A549 (cell line): ENCODE data around the gene EIF2B1. TPM values are rescaled to one million over a fixed set of nuclear protein-coding genes. Genes with fewer than 3 reads are reported as not detected.

Experiments used
- ATAC-seq, 2 experiments: fragments of 200-7000 bp in 1 of 2; fragments of >200 bp in 1 of 2; cut with Nextera tagmentation in 1 of 2; cut with Tn5 transposase in 1 of 2; 3 replicates each; pipeline versions ENCODE4 v1.8.0 to v1.9.1; 2018 to 2020; ENCODE audit warnings: mild to moderate bottlenecking in 1 of 2, moderate library complexity in 1 of 2
- CTCF ChIA-PET: fragments of 300-600 bp; sonication (Branson Sonifier 250); formaldehyde crosslinking; extraction: SDS; loops from one replicate; lab custom pipeline; 2021; ENCODE audit warnings: antibody characterized with exemption, inconsistent platforms; lab: Yijun Ruan, JAX
- POLR2A ChIA-PET: fragments of 350-600 bp; formaldehyde crosslinking; extraction: SDS; loops from one replicate; lab custom pipeline; 2021; ENCODE audit warnings: antibody characterized with exemption, inconsistent platforms; lab: Yijun Ruan, JAX
- DNase-seq, 2 experiments: peaks; one replicate each; pipeline versions ENCODE4 v3.0.0 to v3.0.0-alpha.2; 2011 to 2016; ENCODE audit warnings: low read depth in 1 of 2, low spot score in 1 of 2
- FAIRE-seq: peaks from 2 replicates; lab custom pipeline; 2011; peaks lifted over from hg19 to GRCh38; lab: Jason Lieb, UNC
- H3K27ac ChIP-seq, 2 experiments: fragments of >200 bp; sonication (Bioruptor Twin); formaldehyde crosslinking; 3 replicates each; pipeline ENCODE4 v1.5.1; 2016 to 2017
- H3K4me1 ChIP-seq: fragments of >200 bp; sonication (Bioruptor Twin); formaldehyde crosslinking; 3 replicates; pipeline ENCODE4 v1.6.1; 2016
- H3K4me2 ChIP-seq: fragments of >200 bp; sonication (Bioruptor Twin); formaldehyde crosslinking; 3 replicates; pipeline ENCODE4 v1.6.1; 2016
- H3K4me3 ChIP-seq: fragments of >200 bp; sonication (Bioruptor Twin); formaldehyde crosslinking; 3 replicates; pipeline ENCODE4 v1.5.1; 2016
- H3K9me3 ChIP-seq: fragments of >200 bp; sonication (Bioruptor Twin); formaldehyde crosslinking; 3 replicates; pipeline ENCODE4 v1.6.1; 2016
- BCL3 ChIP-seq: fragments of >200 bp; sonication (Bioruptor Twin); formaldehyde crosslinking; IDR thresholded peaks from 3 replicates; pipeline ENCODE4 v1.6.1; 2016
- BHLHE40 ChIP-seq: IDR thresholded peaks from 2 replicates; pipeline ENCODE4 v1.6.1; 2012; ENCODE audit warnings: low read depth, low read length, inconsistent platforms
- E2F6 ChIP-seq: IDR thresholded peaks from 2 replicates; pipeline ENCODE4 v1.6.1; 2012; ENCODE audit warnings: low read depth, borderline replicate concordance
- FOSL2 ChIP-seq, 2 experiments: fragments of 450-650 bp in 1 of 2; fragments of >200 bp in 1 of 2; sonication (Bioruptor Twin) in 1 of 2; formaldehyde crosslinking; IDR thresholded peaks; 2 replicates each; pipeline versions ENCODE4 v1.5.0 to v1.6.1; 2016 to 2020; ENCODE audit warnings: mild to moderate bottlenecking in 1 of 2, moderate library complexity in 1 of 2
- FOXS1 ChIP-seq: fragments of 250-450 bp; sonication (Bioruptor Pico); IDR thresholded peaks from 2 replicates; pipeline ENCODE4 v1.5.0; 2020; ENCODE audit warnings: mild to moderate bottlenecking, moderate library complexity
- GATA3 ChIP-seq: IDR thresholded peaks from 2 replicates; pipeline ENCODE4 v1.6.1; 2012; ENCODE audit warnings: borderline replicate concordance
- HDAC2 ChIP-seq: fragments of 200-600 bp; sonication (generic); IDR thresholded peaks from 2 replicates; pipeline ENCODE4 v1.6.1; 2016
- HOXB5 ChIP-seq: fragments of 250-450 bp; sonication (Bioruptor Pico); IDR thresholded peaks from 2 replicates; pipeline ENCODE4 v1.5.0; 2020; ENCODE audit warnings: mild to moderate bottlenecking, moderate library complexity
- JUN ChIP-seq, 2 experiments: fragments of >200 bp; sonication (Bioruptor Twin); formaldehyde crosslinking; IDR thresholded peaks; 2 replicates in 1 of 2; 3 replicates in 1 of 2; pipeline ENCODE4 v1.6.1; 2016 to 2017
- KDM5A ChIP-seq: fragments of 200-600 bp; sonication (generic); IDR thresholded peaks from 2 replicates; pipeline ENCODE4 v1.6.1; 2016; ENCODE audit warnings: antibody characterized with exemption, mild to moderate bottlenecking
- MAX ChIP-seq: IDR thresholded peaks from 2 replicates; pipeline ENCODE4 v1.6.1; 2012
- MAZ ChIP-seq: fragments of 150-350 bp; IDR thresholded peaks from 2 replicates; pipeline ENCODE4 v1.6.1; 2014; ENCODE audit warnings: antibody characterized with exemption, low read depth, low read length, borderline replicate concordance
- MYC ChIP-seq: IDR thresholded peaks from 2 replicates; pipeline ENCODE4 v1.6.1; 2012; ENCODE audit warnings: mild to moderate bottlenecking, inconsistent platforms, low read length, improper control_type of control experiment, borderline replicate concordance
- NPAS2 ChIP-seq: fragments of 250-450 bp; sonication (Bioruptor Pico); IDR thresholded peaks from 2 replicates; pipeline ENCODE4 v1.8.0; 2022; ENCODE audit warnings: mild to moderate bottlenecking, moderate library complexity, borderline replicate concordance
- PHF8 ChIP-seq: fragments of 200-600 bp; sonication (generic); IDR thresholded peaks from 2 replicates; pipeline ENCODE4 v1.6.1; 2016; ENCODE audit warnings: low read depth, mild to moderate bottlenecking, antibody characterized with exemption, moderate library complexity, borderline replicate concordance
- POLR2A ChIP-seq: IDR thresholded peaks from 2 replicates; pipeline ENCODE4 v1.6.1; 2012; ENCODE audit warnings: mild to moderate bottlenecking, low read length
- REST ChIP-seq: fragments of 200-600 bp; sonication (generic); IDR thresholded peaks from 2 replicates; pipeline ENCODE4 v1.6.1; 2016; ENCODE audit warnings: antibody characterized with exemption, mild to moderate bottlenecking, moderate library complexity
- RFX5 ChIP-seq: fragments of 450-650 bp; IDR thresholded peaks from 2 replicates; pipeline ENCODE4 v1.7.1; 2014; ENCODE audit warnings: antibody characterized with exemption, mild to moderate bottlenecking, moderate library complexity
- TFCP2L1 ChIP-seq: fragments of 250-450 bp; sonication (Bioruptor Pico); IDR thresholded peaks from 2 replicates; pipeline ENCODE4 v1.5.0; 2021; ENCODE audit warnings: mild to moderate bottlenecking
- USF2 ChIP-seq: fragments of 450-650 bp; IDR thresholded peaks from 2 replicates; pipeline ENCODE4 v1.6.1; 2014; ENCODE audit warnings: antibody characterized with exemption
- WGBS: methylation state at CpG from one replicate; pipeline ENCODE4 v1.1.6; 2017; ENCODE audit errors: missing lambda C conversion rate; 5-methylcytosine and 5-hydroxymethylcytosine counted together
- polyA minus RNA-seq: library from RNA; depleted of rRNA, polyadenylated mRNA; stranded (reverse); fragments of >200 nt; gene quantifications from 2 replicates; pipeline ENCODE4 v1.2.3, GENCODE V29; 2011; rRNA and poly(A)+ RNA removed
- polyA plus RNA-seq, 4 experiments: library from polyadenylated mRNA; depleted of rRNA in 3 of 4; stranded (reverse); fragments of >200 nt; fragmentation: RNase III in 1 of 4; extraction: RNeasy Plus Mini Kit Qiagen cat#74134 plus additional on column Dnase treatment in 1 of 4; gene quantifications; 2 replicates in 3 of 4; 3 replicates in 1 of 4; pipeline ENCODE4 v1.2.3, GENCODE V29; 2011 to 2017

EIF2B1 gene
- polyA plus RNA-seq (2011; rRNA removed) (55.1 and 62.1 TPM in 2 replicates), polyA plus RNA-seq (2017; fragmentation: RNase III; extraction: RNeasy Plus Mini Kit Qiagen cat#74134 plus additional on column Dnase treatment) (35.7 to 37.9 TPM (median 36.2 TPM) in 3 replicates), polyA minus RNA-seq (20.5 and 22.5 TPM in 2 replicates)
- polyA plus RNA-seq (2012; cell fraction: cytosol; rRNA removed) = 49.0 and 50.7 TPM in 2 replicates
- 27.7 and 42.4 TPM in 2 replicates for polyA plus RNA-seq (2012; cell fraction: nucleus; rRNA removed)

GRCh38 chr12:123633379-123634141, at the start of gene EIF2B1, which contains the start of gene GTF2H3:
Gene EIF2B1, minus strand, starts transcription at chr12:123633686. Its CDS starts 129 bp downstream, at chr12:123633557.
Gene GTF2H3, plus strand, starts transcription at chr12:123633829. Its CDS starts 31 bp downstream, at chr12:123633860.
- Histone ChIP-seq H3K4me2 (peak within 1 kb of the TSS; percentile 90), H3K4me1 (peaks cover 6% of the 10 kb centered on the region; the same call in 1 of the 3 replicates), H3K9me3 (no peaks in the 10 kb centered on the region), H3K4me3 (peak within 1 kb of the TSS; percentile 93), H3K27ac (peak within 1 kb of the TSS; percentile 93 to 94)
- ATAC-seq (peak; percentile 98 to 99), DNase-seq (peak; percentile 98 to 99), FAIRE-seq (peak; percentile 39)
- under 1% methylated on average over 47 of the region's 52 CpGs for WGBS
- ChIA-PET CTCF (no interaction called here), POLR2A (interaction anchor here (1.1 to 1.5 kb wide), 3 partner anchors 27 to 78 kb away, joined by 3 to 7 read pairs (median 4); partner anchors contain the start of genes ATP6V0A2 and DDX55)
- TF ChIP-seq REST = 0 out of 2 replicates have a peak, but pooled peaks have one; percentile 35
- TF ChIP-seq TFCP2L1 (CRISPR knock-in tag) = no peak
- peak; percentile 97 for TF ChIP-seq PHF8
- TF ChIP-seq FOXS1 = no peak
- peak; percentile 50 for TF ChIP-seq GATA3
- TF ChIP-seq HDAC2 = peak; percentile 40; the same call in 1 of the 2 replicates
- TF ChIP-seq JUN (IDR thresholded peaks at IDR 0.05) = peak; percentile 43 to 95; a peak in 4 of 5 replicates
- TF ChIP-seq KDM5A = peak; percentile 90
- peak; percentile 55; the same call in 1 of the 3 replicates for TF ChIP-seq BCL3
- 0 out of 2 replicates have a peak, but pooled peaks have one; percentile 50 for TF ChIP-seq RFX5
- TF ChIP-seq E2F6 = 0 out of 2 replicates have a peak, but pooled peaks have one; percentile 50
- TF ChIP-seq NPAS2 = no peak
- TF ChIP-seq MAZ = no peak; the same call in 1 of the 2 replicates
- no peak for TF ChIP-seq FOSL2 (IDR thresholded peaks at IDR 0.05)
- peak; percentile 47 for TF ChIP-seq FOSL2 (CRISPR knock-in tag; IDR thresholded peaks at IDR 0.05)
- peak; percentile 98 for TF ChIP-seq MAX
- peak; percentile 74 for TF ChIP-seq BHLHE40
- TF ChIP-seq POLR2A = peak; percentile 92
- TF ChIP-seq USF2 = peak; percentile 37; the same call in 1 of the 2 replicates
- peak; percentile 89 for TF ChIP-seq MYC
- TF ChIP-seq HOXB5 = no peak
